ENCODE measurements around the gene ADAM12. TPM values are rescaled to one million over a fixed set of nuclear protein-coding genes. Genes with fewer than 3 reads are reported as not detected.

ADAM12 gene
- total RNA-seq, 1 donor from 2014 or later, result 8.0 TPM

DNA sequence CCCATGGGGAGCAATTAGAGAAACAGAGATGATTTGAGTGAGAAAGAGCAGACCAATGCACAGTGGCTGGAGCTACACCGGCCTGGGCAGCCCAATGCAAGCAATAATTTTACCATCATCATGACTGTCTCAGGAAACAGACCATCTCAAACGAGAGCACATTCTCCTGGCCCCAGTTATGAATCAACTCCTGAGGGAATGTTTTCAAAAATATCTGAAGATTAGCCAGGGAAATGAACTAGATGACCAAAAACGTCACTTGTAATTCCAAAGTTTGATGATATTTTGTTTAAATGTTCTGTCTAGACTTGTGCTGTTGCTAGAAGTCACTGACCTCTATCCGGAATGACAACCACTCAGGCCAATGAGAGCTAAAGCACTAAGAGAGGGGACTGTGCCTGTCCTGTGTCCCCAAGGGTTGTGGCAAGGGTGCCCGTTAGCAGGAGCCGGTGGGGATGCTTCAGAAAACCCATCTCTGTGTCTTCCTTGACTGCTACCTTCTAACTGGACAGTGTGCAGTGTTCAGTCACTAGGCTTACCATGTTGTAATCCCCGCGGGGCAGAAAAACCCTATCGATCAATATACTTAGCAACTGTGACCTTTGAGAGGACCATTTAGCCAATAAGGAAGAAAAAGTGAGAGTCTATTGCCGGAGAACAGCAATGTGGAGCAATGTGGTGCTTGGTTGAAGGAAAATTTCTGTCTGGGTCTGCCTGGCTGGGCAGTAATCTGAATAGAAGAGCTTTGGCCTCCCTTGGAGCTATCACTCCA, 202.4 kb downstream of the ADAM12 start:
- Histone ChIP-seq H3K79me2 (ENCODE audit: low read depth) (no peaks in the 10 kb centered on the region), H3K9me3 (ENCODE audit: low read depth) (no peaks in the 10 kb centered on the region), H4K20me1 (ENCODE audit: low read depth) (no peaks in the 10 kb centered on the region), H3K4me3 (no peak overlapping the region), H3F3A (ENCODE audit: low read depth) (no peaks in the 10 kb centered on the region), H3K9ac (no peak overlapping the region), H3K36me3 (no peaks in the 10 kb centered on the region), H3K27me3 (no peaks in the 10 kb centered on the region), H3K4me1 (peaks cover 7% of the 10 kb centered on the region), H3K4me2 (no peak overlapping the region), H2AFZ (replicated peaks) (no peak overlapping the region), H3K27ac (no peak overlapping the region)
- Mint-ChIP-seq H3K36me3 (no peaks in the 10 kb centered on the region), H3K9me3 (no peaks in the 10 kb centered on the region), H3K4me1 (peaks cover 10% of the 10 kb centered on the region), H3K27ac (peak overlapping the region; percentile 16), H3K27me3 (ENCODE audit: insufficient read depth, low read depth) (peaks cover 4% of the 10 kb centered on the region), H3K4me3 (no peak overlapping the region)
- TF ChIP-seq, protein P1, sequence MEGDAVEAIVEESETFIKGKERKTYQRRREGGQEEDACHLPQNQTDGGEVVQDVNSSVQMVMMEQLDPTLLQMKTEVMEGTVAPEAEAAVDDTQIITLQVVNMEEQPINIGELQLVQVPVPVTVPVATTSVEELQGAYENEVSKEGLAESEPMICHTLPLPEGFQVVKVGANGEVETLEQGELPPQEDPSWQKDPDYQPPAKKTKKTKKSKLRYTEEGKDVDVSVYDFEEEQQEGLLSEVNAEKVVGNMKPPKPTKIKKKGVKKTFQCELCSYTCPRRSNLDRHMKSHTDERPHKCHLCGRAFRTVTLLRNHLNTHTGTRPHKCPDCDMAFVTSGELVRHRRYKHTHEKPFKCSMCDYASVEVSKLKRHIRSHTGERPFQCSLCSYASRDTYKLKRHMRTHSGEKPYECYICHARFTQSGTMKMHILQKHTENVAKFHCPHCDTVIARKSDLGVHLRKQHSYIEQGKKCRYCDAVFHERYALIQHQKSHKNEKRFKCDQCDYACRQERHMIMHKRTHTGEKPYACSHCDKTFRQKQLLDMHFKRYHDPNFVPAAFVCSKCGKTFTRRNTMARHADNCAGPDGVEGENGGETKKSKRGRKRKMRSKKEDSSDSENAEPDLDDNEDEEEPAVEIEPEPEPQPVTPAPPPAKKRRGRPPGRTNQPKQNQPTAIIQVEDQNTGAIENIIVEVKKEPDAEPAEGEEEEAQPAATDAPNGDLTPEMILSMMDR (IDR thresholded peaks at IDR 0.05), result no peak
- TF ChIP-seq EZH2phosphoT487 (IDR thresholded peaks at IDR 0.05) (no peak), EZH2 (IDR thresholded peaks at IDR 0.05) (no peak)
- no peak for DNase-seq (ENCODE audit: low spot score)

DNA sequence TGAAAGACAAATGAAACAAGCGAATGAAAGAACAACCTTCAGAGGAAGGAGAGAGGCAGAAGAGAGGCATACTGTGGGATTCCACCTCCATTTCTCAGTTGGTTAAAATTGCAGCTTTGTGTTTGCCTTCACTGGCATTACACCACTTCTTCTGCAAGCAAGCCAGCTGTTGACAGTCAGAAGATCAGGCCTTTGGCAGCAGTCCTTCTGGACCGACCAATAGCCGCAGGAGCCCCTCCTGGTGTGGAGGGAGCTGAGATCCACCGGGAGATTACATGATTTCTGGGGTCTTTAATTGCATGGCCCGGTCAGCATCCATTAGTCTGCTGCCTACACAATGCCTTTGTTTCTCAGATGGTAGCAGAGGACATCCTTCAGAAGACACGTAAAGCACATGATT, 206.7 kb downstream of the ADAM12 start:
- H3K9me3 Mint-ChIP-seq, result peaks cover 3% of the 10 kb centered on the region
- H3K4me1 Mint-ChIP-seq, result peaks cover 22% of the 10 kb centered on the region
- H3K27ac Mint-ChIP-seq, result peak overlapping the region; percentile 72
- TF ChIP-seq EZH2 (IDR thresholded peaks at IDR 0.05) (no peak), EZH2phosphoT487 (IDR thresholded peaks at IDR 0.05) (no peak)
- TF ChIP-seq, protein P1 (IDR thresholded peaks at IDR 0.05), result no peak
- Histone ChIP-seq H3K4me2 (no peak overlapping the region), H3K27ac (no peak overlapping the region), H3K9ac (no peak overlapping the region), H3F3A (ENCODE audit: low read depth) (peaks cover 19% of the 10 kb centered on the region), H4K20me1 (ENCODE audit: low read depth) (no peaks in the 10 kb centered on the region), H2AFZ (replicated peaks) (peak overlapping the region; percentile 19), H3K36me3 (no peaks in the 10 kb centered on the region), H3K4me3 (no peak overlapping the region), H3K9me3 (ENCODE audit: low read depth) (no peaks in the 10 kb centered on the region), H3K4me1 (peaks cover 28% of the 10 kb centered on the region), H3K79me2 (ENCODE audit: low read depth) (no peaks in the 10 kb centered on the region), H3K27me3 (no peaks in the 10 kb centered on the region)
- H3K27me3 Mint-ChIP-seq (ENCODE audit: insufficient read depth, low read depth), result peaks cover 5% of the 10 kb centered on the region
- no peak for DNase-seq (ENCODE audit: low spot score)
- no peaks in the 10 kb centered on the region for H3K36me3 Mint-ChIP-seq
- no peak overlapping the region for H3K4me3 Mint-ChIP-seq

DNA sequence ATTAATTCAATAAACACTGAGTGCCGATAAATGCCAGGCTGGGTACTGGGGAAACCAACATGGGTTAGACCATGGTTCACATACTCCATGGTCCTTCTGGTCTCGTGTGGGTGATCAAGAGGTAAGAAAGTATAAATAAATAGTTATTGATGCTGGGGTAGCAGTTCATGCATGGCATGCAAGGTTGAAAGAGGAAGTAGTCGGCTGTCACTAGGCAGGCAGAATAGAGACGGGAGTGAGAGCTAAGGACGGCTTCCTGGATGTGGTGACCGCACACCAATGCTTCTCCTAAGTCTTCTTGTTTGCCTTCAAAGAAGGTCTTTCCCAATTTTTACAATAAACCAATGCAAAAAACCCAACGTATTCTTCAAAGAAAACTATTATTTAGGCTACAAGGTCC, 208.6 kb downstream of the ADAM12 start:
- Histone ChIP-seq H3K27me3 (no peaks in the 10 kb centered on the region), H3K79me2 (ENCODE audit: low read depth) (no peaks in the 10 kb centered on the region), H3K9me3 (ENCODE audit: low read depth) (no peaks in the 10 kb centered on the region), H3K4me2 (no peak overlapping the region), H3K4me1 (peaks cover 45% of the 10 kb centered on the region), H3K36me3 (no peaks in the 10 kb centered on the region), H3K4me3 (no peak overlapping the region), H2AFZ (replicated peaks) (no peak overlapping the region), H4K20me1 (ENCODE audit: low read depth) (no peaks in the 10 kb centered on the region), H3K9ac (no peak overlapping the region), H3F3A (ENCODE audit: low read depth) (peaks cover 36% of the 10 kb centered on the region), H3K27ac (no peak overlapping the region)
- TF ChIP-seq EZH2phosphoT487 (IDR thresholded peaks at IDR 0.05) (no peak), EZH2 (IDR thresholded peaks at IDR 0.05) (no peak)
- TF ChIP-seq, protein P1 (IDR thresholded peaks at IDR 0.05), result no peak
- no peak for DNase-seq (ENCODE audit: low spot score)
- Mint-ChIP-seq H3K36me3 (no peaks in the 10 kb centered on the region), H3K27me3 (ENCODE audit: insufficient read depth, low read depth) (peaks cover 5% of the 10 kb centered on the region), H3K9me3 (peaks cover 3% of the 10 kb centered on the region), H3K4me1 (peaks cover 31% of the 10 kb centered on the region), H3K27ac (peak overlapping the region; percentile 35), H3K4me3 (no peak overlapping the region)
